PC-3 (cell line): ENCODE data around the gene PPM1F. TPM values are rescaled to one million over a fixed set of nuclear protein-coding genes. Genes with fewer than 3 reads are reported as not detected.

Experiments
- ATAC-seq: fragments of 200-7000 bp; cut with Tn5 transposase; 2 replicates; pipeline ENCODE4 v1.9.1; 2020; ENCODE audit warnings: mild to moderate bottlenecking, moderate library complexity
- Bru-seq: library from RNA; stranded (reverse); fragments of 400-500 nt; gene quantifications from one replicate; lab custom pipeline; 2021; lab: Mats Ljungman, UMichigan
- BruChase-seq, 2 experiments: library from RNA; stranded (reverse); fragments of 400-500 nt; gene quantifications; one replicate each; lab custom pipeline; 2021; lab: Mats Ljungman, UMichigan
- BruUV-seq: library from RNA; stranded (reverse); fragments of 400-500 nt; replicated peaks from 2 replicates; lab custom pipeline; 2021; lab: Mats Ljungman, UMichigan
- CTCF ChIA-PET: fragments of 300-600 bp; sonication (Branson Sonifier 250); formaldehyde crosslinking; loops from one replicate; lab custom pipeline; 2022; ENCODE audit warnings: antibody characterized with exemption; lab: Charles Lee
- POLR2A ChIA-PET: fragments of 300-600 bp; sonication (Branson Sonifier 250); formaldehyde crosslinking; loops from one replicate; lab custom pipeline; 2022; ENCODE audit warnings: antibody characterized with exemption; ENCODE audit not compliant: unreplicated experiment; lab: Charles Lee
- DNase-seq: peaks from one replicate; pipeline ENCODE4 v3.0.0-alpha.2; 2015
- H2AFZ ChIP-seq: fragments of 300-600 bp; sonication (generic); 2 replicates; pipeline ENCODE4 v1.6.0; 2016; ENCODE audit warnings: antibody characterized with exemption, low read length
- H3F3A ChIP-seq: fragments of 300-600 bp; sonication (generic); one replicate; pipeline ENCODE4 v1.6.0; 2017; ENCODE audit warnings: antibody characterized with exemption, low read length, control low read depth, mild to moderate bottlenecking; ENCODE audit not compliant: unreplicated experiment
- H3K27ac ChIP-seq: fragments of 300-600 bp; sonication (generic); 2 replicates; pipeline ENCODE4 v1.5.1; 2016; ENCODE audit warnings: mild to moderate bottlenecking, low read length
- H3K27me3 ChIP-seq: fragments of 300-600 bp; sonication (generic); 2 replicates; pipeline ENCODE4 v1.6.1; 2016; ENCODE audit warnings: low read length, mixed read lengths
- H3K36me3 ChIP-seq: fragments of 300-600 bp; sonication (generic); 2 replicates; pipeline ENCODE4 v1.6.1; 2016; ENCODE audit warnings: low read depth, mixed run types, low read length, mixed read lengths
- H3K4me1 ChIP-seq: fragments of 300-600 bp; sonication (generic); 2 replicates; pipeline ENCODE4 v1.5.1; 2016; ENCODE audit warnings: low read length; ENCODE audit not compliant: insufficient read depth
- H3K4me2 ChIP-seq: fragments of 300-600 bp; sonication (generic); 2 replicates; pipeline ENCODE4 v1.6.0; 2016; ENCODE audit warnings: low read length
- H3K4me3 ChIP-seq: fragments of 300-600 bp; sonication (generic); 2 replicates; pipeline ENCODE4 v1.5.1; 2016; ENCODE audit warnings: mild to moderate bottlenecking, low read length, mixed read lengths
- H3K79me2 ChIP-seq: fragments of 300-600 bp; sonication (generic); 2 replicates; pipeline ENCODE4 v1.6.1; 2017; ENCODE audit warnings: low read length, mixed read lengths
- H3K9ac ChIP-seq: fragments of 300-600 bp; sonication (generic); 2 replicates; pipeline ENCODE4 v1.6.0; 2016; ENCODE audit warnings: mild to moderate bottlenecking, low read length
- H3K9me2 ChIP-seq: fragments of 300-600 bp; sonication (generic); replicated peaks from 2 replicates; pipeline ENCODE4 v1.6.1; 2016; ENCODE audit warnings: mixed run types, low read length, mixed read lengths
- H3K9me3 ChIP-seq: fragments of 300-600 bp; sonication (generic); 2 replicates; pipeline ENCODE4 v1.6.1; 2016; ENCODE audit warnings: low read length, mixed read lengths
- H4K20me1 ChIP-seq: fragments of 300-600 bp; sonication (generic); 2 replicates; pipeline ENCODE4 v1.6.1; 2016; ENCODE audit warnings: low read length, mixed read lengths
- CTCF ChIP-seq: fragments of 300-600 bp; sonication (generic); conservative IDR thresholded peaks from 2 replicates; pipeline ENCODE4 v1.5.1; 2017; ENCODE audit warnings: antibody characterized with exemption, low read depth, mild to moderate bottlenecking, low read length
- EZH2 ChIP-seq: fragments of 300-600 bp; sonication (generic); IDR thresholded peaks from one replicate; pipeline ENCODE4 v1.6.1; 2017; ENCODE audit warnings: antibody characterized with exemption, mild to moderate bottlenecking, low read length; ENCODE audit not compliant: unreplicated experiment
- EZH2phosphoT487 ChIP-seq: fragments of 300-600 bp; sonication (generic); IDR thresholded peaks from 2 replicates; pipeline ENCODE4 v1.6.1; 2018; ENCODE audit warnings: mild to moderate bottlenecking, antibody characterized with exemption, low read length, borderline replicate concordance
- intact Hi-C: fragments of 100-400 bp; cut with micrococcal nuclease; formaldehyde crosslinking; loops from 2 replicates; pipeline ENCODE4 v1.9.0; 2023
- long read RNA-seq: library from polyadenylated mRNA; unstranded; transcript quantifications from one replicate; pipeline ENCODE4 v2.0.0, GENCODE V29; 2021; ENCODE audit not compliant: unreplicated experiment
- total RNA-seq: library from RNA; depleted of rRNA; stranded (reverse); fragments of >200 nt; gene quantifications from 2 replicates; pipeline ENCODE4 v1.2.3, GENCODE V29; 2014; rRNA removed

Gene PPM1F
- 40.4 and 46.2 TPM in 2 replicates for total RNA-seq
- Bru-seq, nascent RNA: percentile 60 among the genes with signal in this experiment
- BruChase-seq, experiment 1, labeled RNA remaining after a 6-hour chase: percentile 72 among the genes with signal in this experiment
- percentile 70 among the genes with signal in this experiment for BruChase-seq, experiment 2, labeled RNA remaining after a 2-hour chase
- long read RNA-seq, full-length matches to known transcripts: 28 of 83 reads
- long read RNA-seq, partial matches to known transcripts: 12 of 83 reads
- long read RNA-seq, other reads (novel, unspliced or antisense): 43 of 83 reads

- Histone ChIP-seq H3K79me2 (peaks cover 24% of the 10 kb centered on the region), H3K4me2 (peak within 1 kb of the TSS; percentile 85), H3K27ac (no peak within 1 kb of the TSS), H4K20me1 (no peaks in the 10 kb centered on the region), H3K9me3 (no peaks in the 10 kb centered on the region), H3K4me3 (peak within 1 kb of the TSS; percentile 85), H2AFZ (peak within 1 kb of the TSS; percentile 61; the same call in 1 of the 2 replicates), H3K27me3 (no peaks in the 10 kb centered on the region), H3K9ac (peak within 1 kb of the TSS; percentile 81), H3K4me1 (no peaks in the 10 kb centered on the region), H3K36me3 (no peaks in the 10 kb centered on the region), H3F3A (no peaks in the 10 kb centered on the region), H3K9me2 (no peaks in the 10 kb centered on the region)
- no TSS peak for BruUV-seq
- POLR2A ChIA-PET: no interaction called here
- intact Hi-C loops: loop anchor here (2.0 kb wide), 1 partner anchor 14 kb away; no protein-coding TSS in a partner anchor
- DNase-seq (peak; percentile 76), ATAC-seq (peak; percentile 76)
- CTCF ChIA-PET: interaction anchor here (0.6 to 1.4 kb wide), 4 partner anchors 15 to 85 kb away, joined by 3 to 10 read pairs (median 3); partner anchors contain the start of gene MAPK1
- TF ChIP-seq EZH2phosphoT487 (no peak), CTCF (peak; percentile 70)
Observed at GRCh38 chr22:21952586-21953571, at the start of gene PPM1F. PPM1F (minus strand) TSS chr22:21952848; CDS start chr22:21946048, 6,800 bp downstream.

- H3K9ac ChIP-seq: no peak overlapping the region
- H3F3A ChIP-seq: no peaks in the 10 kb centered on the region
- ATAC-seq (no peak), DNase-seq (no peak)
- no peaks in the 10 kb centered on the region for H3K4me1 ChIP-seq
- H2AFZ ChIP-seq: no peak overlapping the region
- CTCF ChIA-PET: no interaction called here
- no peak overlapping the region for H3K4me3 ChIP-seq
- H3K27me3 ChIP-seq: peaks cover 37% of the 10 kb centered on the region
- no peaks in the 10 kb centered on the region for H4K20me1 ChIP-seq
- BruUV-seq: no TSS peak
- no peak for TF ChIP-seq EZH2phosphoT487
- TF ChIP-seq CTCF: no peak
- TF ChIP-seq EZH2: no peak
- no peaks in the 10 kb centered on the region for H3K36me3 ChIP-seq
- POLR2A ChIA-PET: no interaction called here
- H3K9me3 ChIP-seq: no peaks in the 10 kb centered on the region
- intact Hi-C loops: no loop called here
- no peaks in the 10 kb centered on the region for H3K79me2 ChIP-seq
- H3K27ac ChIP-seq: no peak overlapping the region
- no peaks in the 10 kb centered on the region for H3K9me2 ChIP-seq
- no peak overlapping the region for H3K4me2 ChIP-seq
Observed at GRCh38 chr22:22001664-22002525, 49.2 kb upstream of the PPM1F start.
